ENCODE data around the gene FCRL6.

The FCRL6 gene

DNA sequence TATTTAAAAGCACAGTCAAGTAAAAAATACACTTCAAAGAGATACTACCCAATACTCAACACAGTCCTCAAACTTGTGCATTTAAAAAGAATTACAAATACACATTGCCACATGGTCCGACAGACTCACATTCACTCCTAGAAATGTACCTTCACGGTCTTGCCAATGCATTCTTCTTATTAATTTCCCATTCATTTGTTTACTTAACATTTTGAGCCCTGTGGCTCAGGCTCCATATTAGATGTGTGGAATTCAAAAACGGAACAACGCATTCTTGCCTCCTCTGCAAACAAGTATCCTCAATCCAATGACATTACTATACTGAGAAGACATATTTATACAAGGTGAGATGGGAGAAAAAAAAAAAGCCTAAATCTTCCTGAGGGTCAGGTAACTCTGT, 23.9 kb upstream of the FCRL6 start:
- peaks cover 0 to 9% (median 4%) of the 10 kb centered on the region in 11 experiments; a peak in 8 of 22 replicates for H3K27me3 ChIP-seq
- peaks cover 0 to 12% (median 10%) of the 10 kb centered on the region in 11 experiments; a peak in 17 of 22 replicates for H3K9me3 ChIP-seq (replicated peaks in 1 of 11)
- no peak overlapping the region for H3K4me2 ChIP-seq
- H3K36me3 ChIP-seq = no peaks in the 10 kb centered on the region
- no peaks in the 10 kb centered on the region for H4K20me1 ChIP-seq
- H3K4me1 ChIP-seq = peaks cover 0 to 13% (median 0%) of the 10 kb centered on the region in 10 experiments; a peak in 4 of 20 replicates
- no peak overlapping the region for H3K4me3 ChIP-seq
- no peak for TF ChIP-seq Cebpa-rat (IDR thresholded peaks at IDR 0.05)
- no peak overlapping the region for H3K9ac ChIP-seq
- no peak overlapping the region for H3K27ac ChIP-seq

DNA sequence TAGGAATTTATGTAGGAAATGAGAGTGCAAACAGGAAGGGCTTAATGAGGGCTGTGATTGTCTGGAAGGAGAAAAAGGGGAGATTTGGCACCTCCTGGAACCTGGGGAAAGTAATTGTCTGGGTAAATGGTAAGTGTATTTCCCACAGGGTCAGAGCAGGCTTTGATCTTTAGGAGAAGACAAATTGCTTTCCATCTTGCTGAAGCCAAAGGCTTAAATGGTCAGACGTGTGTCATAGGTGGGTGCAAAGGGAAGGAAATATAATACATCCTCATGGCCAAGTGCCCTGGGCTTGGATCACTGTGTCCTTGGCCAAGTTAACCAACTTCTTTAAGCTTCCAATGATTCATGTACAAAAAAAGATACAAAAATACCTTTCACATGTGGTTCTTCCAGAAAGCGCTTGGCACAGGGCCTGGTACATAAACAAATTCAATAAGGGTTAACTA, 22.7 kb upstream of the FCRL6 start:
- peak overlapping the region in 2 of 11 experiments; percentile 27 to 47; a peak in 4 of 22 replicates for H3K4me2 ChIP-seq
- H4K20me1 ChIP-seq = no peaks in the 10 kb centered on the region
- peaks cover 0 to 9% (median 4%) of the 10 kb centered on the region in 11 experiments; a peak in 8 of 22 replicates for H3K27me3 ChIP-seq
- no peak overlapping the region for H3K4me3 ChIP-seq
- peaks cover 0 to 13% (median 0%) of the 10 kb centered on the region in 10 experiments; a peak in 4 of 20 replicates for H3K4me1 ChIP-seq
- no peak for TF ChIP-seq Cebpa-rat (IDR thresholded peaks at IDR 0.05)
- H3K36me3 ChIP-seq = no peaks in the 10 kb centered on the region
- H3K9ac ChIP-seq = no peak overlapping the region
- peaks cover 0 to 12% (median 10%) of the 10 kb centered on the region in 11 experiments; a peak in 17 of 22 replicates for H3K9me3 ChIP-seq (replicated peaks in 1 of 11)
- no peak overlapping the region for H3K27ac ChIP-seq

DNA sequence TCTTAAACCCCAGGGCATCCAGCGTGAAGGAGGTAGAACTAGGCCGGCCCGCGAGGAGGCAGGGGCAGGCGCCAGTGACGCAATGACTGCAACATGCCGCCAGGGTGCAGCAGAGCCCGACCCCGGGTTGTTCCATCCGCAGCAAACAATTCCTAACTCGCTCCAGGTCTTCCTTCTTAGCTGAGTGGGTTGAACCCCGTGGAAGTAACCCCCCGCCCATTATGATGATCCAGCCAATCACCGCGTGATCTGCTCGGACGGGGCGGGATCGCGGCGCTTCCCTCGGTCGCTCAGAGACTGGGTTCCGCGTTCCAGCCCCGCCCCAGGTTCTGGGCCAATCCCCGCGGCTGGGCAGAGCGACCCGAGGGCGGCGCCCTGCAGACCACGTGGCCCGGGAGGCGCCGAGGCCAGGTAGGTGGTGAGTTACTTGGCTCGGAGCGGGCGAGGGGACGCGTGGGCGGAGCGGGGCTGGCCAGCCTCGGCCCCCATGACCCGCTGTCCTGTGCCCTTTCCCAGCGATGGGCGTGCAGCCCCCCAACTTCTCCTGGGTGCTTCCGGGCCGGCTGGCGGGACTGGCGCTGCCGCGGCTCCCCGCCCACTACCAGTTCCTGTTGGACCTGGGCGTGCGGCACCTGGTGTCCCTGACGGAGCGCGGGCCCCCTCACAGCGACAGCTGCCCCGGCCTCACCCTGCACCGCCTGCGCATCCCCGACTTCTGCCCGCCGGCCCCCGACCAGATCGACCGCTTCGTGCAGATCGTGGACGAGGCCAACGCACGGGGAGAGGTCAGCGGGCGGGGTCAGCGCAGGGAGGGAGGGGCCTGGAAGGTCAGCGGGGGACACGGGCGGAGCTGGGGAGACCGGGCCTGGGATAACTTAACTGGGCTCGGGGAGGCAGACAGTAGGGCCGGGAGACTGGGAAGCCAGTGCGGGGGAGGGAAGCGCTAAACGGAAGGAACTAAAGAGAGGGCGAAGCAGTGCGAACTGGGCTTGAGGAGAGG, 21.3 kb upstream of the FCRL6 start, which contains the start of gene DUSP23:
Gene DUSP23, plus strand, starts transcription at position 380 of the 1,000 bp plus-strand sequence. Its CDS starts 139 bp downstream, at position 519.
- Histone ChIP-seq H3K4me1 (peaks cover 0 to 13% (median 0%) of the 10 kb centered on the region in 10 experiments; a peak in 4 of 20 replicates), H4K20me1 (no peaks in the 10 kb centered on the region), H3K9me3 (replicated peaks in 1 of 11) (peaks cover 0 to 12% (median 10%) of the 10 kb centered on the region in 11 experiments; a peak in 17 of 22 replicates), H3K27ac (no peak within 1 kb of the TSS), H3K27me3 (peaks cover 0 to 9% (median 4%) of the 10 kb centered on the region in 11 experiments; a peak in 8 of 22 replicates), H3K4me2 (peak within 1 kb of the TSS; percentile 15 to 61 (median 37); a peak in 17 of 22 replicates), H3K4me3 (peak within 1 kb of the TSS in 8 of 10 experiments; percentile 2 to 54 (median 32); a peak in 10 of 20 replicates), H3K9ac (no peak within 1 kb of the TSS), H3K36me3 (no peaks in the 10 kb centered on the region)
- TF ChIP-seq Cebpa-rat (IDR thresholded peaks at IDR 0.05) = no peak; a peak in 1 of 22 replicates

DNA sequence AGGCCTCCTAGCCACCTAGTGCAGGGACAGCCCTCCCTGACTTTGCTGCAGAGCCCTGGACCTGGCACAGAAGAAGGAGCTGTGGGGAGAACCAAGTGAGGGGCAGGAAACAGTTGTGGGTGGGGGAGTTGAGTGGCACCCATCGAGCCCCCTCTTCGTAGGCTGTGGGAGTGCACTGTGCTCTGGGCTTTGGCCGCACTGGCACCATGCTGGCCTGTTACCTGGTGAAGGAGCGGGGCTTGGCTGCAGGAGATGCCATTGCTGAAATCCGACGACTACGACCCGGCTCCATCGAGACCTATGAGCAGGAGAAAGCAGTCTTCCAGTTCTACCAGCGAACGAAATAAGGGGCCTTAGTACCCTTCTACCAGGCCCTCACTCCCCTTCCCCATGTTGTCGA, 20.2 kb upstream of the FCRL6 start:
- no peak for TF ChIP-seq Cebpa-rat (IDR thresholded peaks at IDR 0.05)
- H3K9ac ChIP-seq = no peak overlapping the region
- peaks cover 0 to 9% (median 4%) of the 10 kb centered on the region in 11 experiments; a peak in 8 of 22 replicates for H3K27me3 ChIP-seq
- H3K36me3 ChIP-seq = no peaks in the 10 kb centered on the region
- H3K9me3 ChIP-seq (replicated peaks in 1 of 11) = peaks cover 0 to 12% (median 10%) of the 10 kb centered on the region in 11 experiments; a peak in 17 of 22 replicates
- no peak overlapping the region for H3K4me2 ChIP-seq
- peaks cover 0 to 13% (median 0%) of the 10 kb centered on the region in 10 experiments; a peak in 4 of 20 replicates for H3K4me1 ChIP-seq
- no peak overlapping the region for H3K27ac ChIP-seq
- H3K4me3 ChIP-seq = no peak overlapping the region
- H4K20me1 ChIP-seq = no peaks in the 10 kb centered on the region

DNA sequence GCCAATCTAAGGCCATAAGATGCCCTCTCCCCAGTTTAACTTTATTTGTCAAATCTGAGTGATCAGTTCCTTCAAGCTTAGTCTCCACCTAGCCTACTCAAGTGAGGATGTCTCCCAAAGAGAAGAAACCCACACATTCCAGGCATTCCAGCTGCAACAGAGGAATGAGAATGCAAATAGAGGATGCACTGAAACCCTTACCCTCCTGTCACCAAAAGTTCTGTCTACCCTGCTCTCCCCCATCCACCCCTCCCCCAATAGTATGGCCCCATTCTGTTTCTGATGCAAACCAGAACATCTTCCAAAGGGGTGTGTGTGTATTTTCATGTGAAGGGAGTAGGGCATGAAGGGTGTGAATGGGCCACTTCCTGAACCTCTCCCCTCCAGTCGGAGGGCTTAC, 18.4 kb upstream of the FCRL6 start:
- Histone ChIP-seq H4K20me1 (no peaks in the 10 kb centered on the region), H3K27ac (no peak overlapping the region), H3K9me3 (replicated peaks in 1 of 11) (peaks cover 0 to 12% (median 10%) of the 10 kb centered on the region in 11 experiments; a peak in 17 of 22 replicates), H3K4me3 (no peak overlapping the region), H3K4me2 (no peak overlapping the region), H3K27me3 (peaks cover 0 to 9% (median 4%) of the 10 kb centered on the region in 11 experiments; a peak in 8 of 22 replicates), H3K9ac (no peak overlapping the region), H3K4me1 (peaks cover 0 to 11% (median 0%) of the 10 kb centered on the region in 10 experiments; a peak in 4 of 20 replicates), H3K36me3 (no peaks in the 10 kb centered on the region)
- no peak for TF ChIP-seq Cebpa-rat (IDR thresholded peaks at IDR 0.05)

DNA sequence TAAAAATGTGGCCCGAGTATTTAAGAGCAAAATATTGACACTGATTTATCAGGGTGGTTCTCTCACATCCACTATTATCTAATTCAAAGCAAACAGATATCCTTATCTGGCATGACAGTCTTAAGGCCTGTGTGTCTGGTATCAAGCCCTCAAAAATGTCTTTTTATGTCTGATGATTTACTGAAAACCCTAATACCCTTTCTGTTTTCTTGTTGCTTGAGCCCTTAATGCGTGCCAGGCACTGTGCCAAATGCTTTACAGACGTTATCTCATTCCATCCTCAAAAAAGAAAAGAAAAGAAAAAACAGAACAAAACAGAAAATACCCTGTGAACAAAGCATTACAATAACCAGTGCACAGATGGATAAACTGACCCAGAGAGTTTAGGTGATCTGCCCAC, 15.7 kb upstream of the FCRL6 start:
- Histone ChIP-seq H3K4me1 (no peaks in the 10 kb centered on the region), H3K9me3 (replicated peaks in 1 of 11) (peaks cover 0 to 1% (median 0%) of the 10 kb centered on the region in 11 experiments; a peak in 3 of 22 replicates), H3K36me3 (no peaks in the 10 kb centered on the region), H3K4me2 (no peak overlapping the region), H3K9ac (no peak overlapping the region), H3K27me3 (no peaks in the 10 kb centered on the region), H4K20me1 (no peaks in the 10 kb centered on the region), H3K4me3 (no peak overlapping the region), H3K27ac (no peak overlapping the region)
- TF ChIP-seq Cebpa-rat (IDR thresholded peaks at IDR 0.05) = no peak

DNA sequence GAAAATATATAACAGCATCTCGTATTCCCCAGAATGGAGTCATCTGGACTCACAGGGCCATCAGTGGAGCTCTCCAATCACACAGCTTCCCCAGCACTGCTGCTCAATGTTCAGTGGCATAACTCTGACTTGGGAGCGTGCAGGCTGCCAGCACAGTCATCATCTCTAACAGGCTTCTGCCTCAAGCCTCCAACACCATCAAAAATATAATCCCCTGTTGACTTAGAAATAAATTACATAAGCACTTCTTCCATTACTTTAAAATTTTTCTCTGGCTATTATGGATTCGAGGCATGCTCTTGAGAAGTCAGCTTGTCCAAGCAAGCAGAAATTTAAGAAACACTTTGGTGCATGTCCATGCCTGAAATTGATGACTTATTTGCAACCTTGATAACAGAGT, 15.2 kb upstream of the FCRL6 start:
- no peaks in the 10 kb centered on the region for H4K20me1 ChIP-seq
- H3K4me1 ChIP-seq = 0 out of 20 replicates have a peak, but pooled peaks cover 0 to under 1% (median 0%) of the 10 kb centered on the region in 10 experiments
- no peak overlapping the region for H3K4me2 ChIP-seq
- TF ChIP-seq Cebpa-rat (IDR thresholded peaks at IDR 0.05) = no peak
- no peaks in the 10 kb centered on the region for H3K36me3 ChIP-seq
- H3K4me3 ChIP-seq = no peak overlapping the region
- H3K27me3 ChIP-seq = no peaks in the 10 kb centered on the region
- no peaks in the 10 kb centered on the region for H3K9me3 ChIP-seq (replicated peaks in 1 of 11)
- no peak overlapping the region for H3K9ac ChIP-seq
- H3K27ac ChIP-seq = no peak overlapping the region

DNA sequence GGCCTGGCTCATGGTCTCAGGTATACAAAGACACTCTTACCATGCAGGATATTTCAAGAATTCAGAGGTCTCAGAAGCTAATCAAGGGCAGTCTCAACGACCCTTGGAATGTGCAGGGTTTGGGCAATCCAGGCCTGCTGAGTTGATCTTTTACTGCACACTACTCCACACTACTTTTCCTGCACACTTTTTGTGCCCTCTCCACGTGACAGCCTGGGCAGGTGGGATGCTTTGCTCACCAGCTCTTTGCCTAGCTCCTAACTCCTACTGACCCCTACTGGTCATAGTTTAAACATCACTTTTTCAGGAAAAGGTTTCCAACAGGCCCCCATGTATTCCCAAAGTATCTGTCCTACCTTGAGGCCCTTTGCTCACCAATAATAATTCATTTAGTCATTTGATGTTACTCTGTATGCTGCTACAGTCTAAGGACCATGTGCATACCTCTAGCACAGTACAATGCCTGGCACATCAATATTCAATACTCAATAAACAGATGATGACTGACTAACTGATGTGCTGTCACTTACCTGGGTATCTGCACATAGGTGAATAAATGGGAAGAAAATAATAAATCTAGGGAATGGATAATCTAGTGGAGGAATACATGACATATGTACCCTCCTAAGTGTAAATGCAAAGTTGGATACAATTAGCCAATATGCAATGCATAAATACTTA, 11.8 kb upstream of the FCRL6 start:
- TF ChIP-seq Cebpa-rat (IDR thresholded peaks at IDR 0.05) = no peak
- no peak overlapping the region for H3K4me3 ChIP-seq
- no peaks in the 10 kb centered on the region for H4K20me1 ChIP-seq
- 0 out of 20 replicates have a peak, but pooled peaks cover 0 to 7% (median 0%) of the 10 kb centered on the region in 10 experiments for H3K4me1 ChIP-seq
- H3K36me3 ChIP-seq = 0 out of 22 replicates have a peak, but pooled peaks cover 0 to 6% (median 0%) of the 10 kb centered on the region in 11 experiments
- no peak overlapping the region for H3K4me2 ChIP-seq
- H3K27ac ChIP-seq = no peak overlapping the region
- H3K27me3 ChIP-seq = no peaks in the 10 kb centered on the region
- no peaks in the 10 kb centered on the region for H3K9me3 ChIP-seq (replicated peaks in 1 of 11)
- H3K9ac ChIP-seq = no peak overlapping the region
